ENCODE data around the gene ZNF532.
"Not testable (repeated sequence)": the region's sequence is repeated elsewhere in the genome, so short reads cannot be mapped to it uniquely, and the experiment has no call there.

ZNF532 gene

GRCh38 chr18:58902961-58903360, 38.3 kb downstream of the ZNF532 start:
- DNase-seq, result peak; percentile 29 to 38

DNA sequence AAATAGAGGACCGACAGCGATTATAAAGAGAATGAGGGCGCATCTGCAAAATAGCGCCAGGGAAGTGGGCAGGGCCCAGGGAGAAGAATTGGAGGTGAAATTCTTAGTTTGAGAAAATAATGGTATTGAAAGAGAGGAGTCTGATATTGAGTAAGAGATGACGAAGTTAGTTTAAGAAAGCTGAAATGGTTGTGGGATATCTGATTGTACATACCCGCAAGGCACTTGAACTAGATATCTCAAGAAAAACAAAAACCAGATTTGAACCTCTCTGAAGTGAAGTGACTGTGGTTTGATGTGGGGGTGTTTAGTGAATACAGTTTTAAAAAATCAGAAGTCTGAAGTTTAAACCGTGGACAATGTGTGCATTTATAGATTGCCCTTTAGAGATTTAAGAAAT, 38.9 kb downstream of the ZNF532 start:
- no peak for DNase-seq

- DNase-seq, result no peak
Measured at GRCh38 chr18:58905777-58906428, 41.2 kb downstream of the ZNF532 start.

GRCh38 chr18:58908006-58908405, 43.3 kb downstream of the ZNF532 start:
- DNase-seq, result no peak

- no peak for DNase-seq
Measured at GRCh38 chr18:58909521-58909920, 44.8 kb downstream of the ZNF532 start.

GRCh38 chr18:58911241-58911640, 46.6 kb downstream of the ZNF532 start:
- DNase-seq, result no peak

GRCh38 chr18:58911766-58912165, 47.1 kb downstream of the ZNF532 start:
- no peak for DNase-seq

- DNase-seq, result no peak
Measured at GRCh38 chr18:58915006-58915799, 50.5 kb downstream of the ZNF532 start.

DNA sequence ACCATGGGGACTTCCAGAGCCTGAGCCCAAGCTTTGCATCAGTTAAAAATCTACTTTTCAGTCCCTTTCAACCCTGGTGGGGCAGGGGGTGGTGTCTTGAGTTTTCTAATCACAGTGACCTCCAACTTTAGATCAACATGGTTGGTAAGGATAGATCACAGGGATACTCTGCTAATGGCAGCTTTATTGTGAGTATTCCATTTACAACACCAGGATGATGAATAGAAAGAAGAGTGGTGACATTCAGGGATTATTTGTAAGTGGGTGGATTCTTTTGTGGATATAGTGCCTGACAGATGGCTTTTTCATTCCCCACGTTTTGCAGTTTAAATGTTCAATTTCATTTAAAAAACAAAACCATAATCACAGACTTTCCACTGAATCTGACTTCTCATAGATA, 51.3 kb downstream of the ZNF532 start:
- no peak for DNase-seq

DNA sequence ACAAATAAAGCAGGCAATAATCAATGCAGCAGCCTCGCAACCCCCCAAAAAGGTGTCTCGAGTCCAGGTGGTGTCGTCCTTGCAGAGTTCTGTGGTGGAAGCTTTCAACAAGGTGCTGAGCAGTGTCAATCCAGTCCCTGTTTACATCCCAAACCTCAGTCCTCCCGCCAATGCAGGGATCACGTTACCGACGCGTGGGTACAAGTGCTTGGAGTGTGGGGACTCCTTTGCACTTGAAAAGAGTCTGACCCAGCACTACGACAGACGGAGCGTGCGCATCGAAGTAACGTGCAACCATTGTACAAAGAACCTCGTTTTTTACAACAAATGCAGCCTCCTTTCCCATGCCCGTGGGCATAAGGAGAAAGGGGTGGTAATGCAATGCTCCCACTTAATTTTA, 55.3 kb downstream of the ZNF532 start:
- not testable (repeated sequence) for DNase-seq

GRCh38 chr18:58922995-58923394, 58.3 kb downstream of the ZNF532 start:
- no peak for DNase-seq

- no peak for DNase-seq
Measured at GRCh38 chr18:58924473-58924872, 59.8 kb downstream of the ZNF532 start.

- no peak for DNase-seq
Measured at GRCh38 chr18:58927659-58928058, 63.0 kb downstream of the ZNF532 start.

- no peak for DNase-seq
Measured at GRCh38 chr18:58928386-58928785, 63.7 kb downstream of the ZNF532 start.

DNA sequence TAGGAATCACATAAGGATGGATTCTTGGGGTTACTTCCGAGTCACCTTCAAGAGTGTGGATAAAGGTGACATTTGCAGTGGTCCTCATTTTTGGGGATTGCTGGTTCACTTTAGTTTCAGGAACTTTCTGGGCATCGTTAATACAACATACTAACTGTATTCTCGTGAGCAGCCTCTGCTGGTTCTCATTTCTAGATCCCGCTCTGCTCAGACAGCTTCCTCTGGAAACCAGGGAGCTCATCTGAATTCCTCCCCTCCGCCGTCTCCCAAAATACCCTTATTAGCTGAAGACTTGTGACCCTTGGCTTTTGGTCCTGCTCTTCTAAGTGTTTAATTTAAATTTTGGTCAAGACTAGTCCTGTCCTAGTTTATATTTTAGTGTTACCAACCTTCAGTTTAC, 64.5 kb downstream of the ZNF532 start:
- DNase-seq, result no peak

- no peak for DNase-seq
Measured at GRCh38 chr18:58934356-58934755, 69.7 kb downstream of the ZNF532 start.

GRCh38 chr18:58934933-58935577, 70.4 kb downstream of the ZNF532 start:
- DNase-seq, result no peak

- peak; percentile 68 to 72 for DNase-seq
Measured at GRCh38 chr18:58937071-58937886, 72.6 kb downstream of the ZNF532 start.

- DNase-seq, result no peak
Measured at GRCh38 chr18:58937887-58938267, 73.2 kb downstream of the ZNF532 start.

DNA sequence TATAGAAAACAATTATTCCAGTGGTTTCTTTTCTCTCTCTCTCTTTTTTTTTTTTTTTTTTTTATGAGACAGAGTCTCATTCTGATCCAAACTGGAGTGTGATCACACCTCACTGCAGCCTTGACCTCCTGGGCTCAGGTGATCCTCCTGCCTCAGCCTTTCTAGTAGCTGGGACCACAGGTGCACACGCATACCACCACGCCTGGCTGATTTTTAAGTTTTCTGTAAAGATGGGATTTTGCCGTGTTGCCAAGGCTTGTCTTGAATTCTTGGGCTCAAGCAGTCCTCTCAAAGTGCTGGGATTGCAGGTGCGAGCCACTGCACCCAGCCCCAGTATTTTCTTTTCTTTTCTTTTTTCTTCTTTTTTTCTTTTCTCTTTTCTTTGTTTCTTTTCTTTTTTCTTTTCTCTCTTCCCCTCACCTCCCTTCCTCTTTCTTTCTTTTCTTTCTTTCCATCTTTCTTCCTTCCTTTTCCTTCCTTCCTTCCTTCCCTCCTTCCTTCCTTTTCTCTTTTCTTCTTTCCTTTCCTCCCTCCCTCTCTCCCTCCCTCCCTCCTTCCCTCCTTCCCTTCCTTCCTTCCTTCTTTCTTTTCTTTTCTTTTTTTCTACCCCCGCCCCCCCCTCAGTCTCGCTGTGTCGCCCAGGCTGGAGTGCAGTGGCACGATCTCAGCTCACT, 76.9 kb downstream of the ZNF532 start:
- DNase-seq, result no peak

DNA sequence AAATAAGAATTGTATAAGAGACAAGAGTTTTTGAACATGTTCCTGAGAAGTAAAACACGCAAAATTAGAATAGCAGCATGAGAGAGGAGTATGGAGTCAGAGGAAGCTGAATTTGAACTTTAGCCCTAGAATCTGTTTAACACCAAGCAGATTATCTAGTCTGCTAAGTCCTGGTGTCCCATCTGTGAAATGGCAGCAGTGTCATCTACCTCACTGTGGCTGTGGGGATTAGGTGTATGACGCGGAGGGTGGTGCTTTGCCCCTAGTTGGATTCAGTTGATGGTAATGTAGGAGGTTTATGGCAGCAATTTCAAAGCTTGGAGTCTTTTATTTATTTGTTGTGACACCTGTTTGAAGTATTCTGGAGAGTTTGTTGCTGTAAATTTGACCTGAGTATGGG, 79.2 kb downstream of the ZNF532 start:
- no peak for DNase-seq

DNA sequence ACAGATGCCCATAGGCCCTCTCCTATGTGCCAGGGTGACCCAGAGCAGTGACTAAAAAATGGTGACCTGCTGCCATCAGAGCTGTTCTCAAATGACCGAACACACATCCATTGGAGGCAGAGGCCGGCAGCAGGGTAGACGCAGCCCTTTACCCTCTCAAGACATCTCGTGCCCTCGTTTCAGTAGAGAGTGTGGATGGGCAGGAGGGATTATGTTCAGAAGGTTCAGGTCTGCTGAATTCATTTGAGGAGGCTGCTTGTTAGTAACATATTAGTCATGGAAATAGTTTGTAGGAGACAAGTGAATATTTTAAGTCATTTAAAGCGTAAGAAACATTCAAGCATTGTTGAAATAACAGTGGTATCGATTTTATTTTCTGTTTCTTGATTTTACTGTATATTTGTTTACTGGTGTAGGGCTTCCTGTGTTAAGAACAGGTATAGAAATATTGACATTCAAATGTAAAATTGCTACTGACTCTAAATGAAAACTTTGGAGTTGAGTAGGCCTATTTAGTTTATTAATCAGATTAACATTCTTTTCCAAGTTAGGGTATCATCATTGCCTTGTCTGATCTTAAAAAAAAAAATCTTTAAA, 82.6 kb downstream of the ZNF532 start:
- no peak for DNase-seq

Data from Kasumi-1 (cell line).